Lower leg skin (tissue), 3 donors: Measurements from ENCODE around the gene TRAPPC3.

Source experiments
- POLR2A ChIP-seq, 2 donors: fragments of 450-650 bp; IDR thresholded peaks; one replicate each; pipeline ENCODE4 v1.6.1; 2016 to 2017; ENCODE audit warnings: antibody characterized with exemption in 2 of 2, mild to moderate bottlenecking in 1 of 2, moderate library complexity in 1 of 2
- TF ChIP-seq, protein P1 (sequence below), 3 donors: fragments of 450-650 bp; IDR thresholded peaks; one replicate each; pipeline ENCODE4 v1.5.1; 2016; ENCODE audit warnings: antibody characterized with exemption in 3 of 3, mild to moderate bottlenecking in 3 of 3, moderate library complexity in 2 of 3

- TF ChIP-seq POLR2A (IDR thresholded peaks at IDR 0.05): no peak
- TF ChIP-seq, protein P1, sequence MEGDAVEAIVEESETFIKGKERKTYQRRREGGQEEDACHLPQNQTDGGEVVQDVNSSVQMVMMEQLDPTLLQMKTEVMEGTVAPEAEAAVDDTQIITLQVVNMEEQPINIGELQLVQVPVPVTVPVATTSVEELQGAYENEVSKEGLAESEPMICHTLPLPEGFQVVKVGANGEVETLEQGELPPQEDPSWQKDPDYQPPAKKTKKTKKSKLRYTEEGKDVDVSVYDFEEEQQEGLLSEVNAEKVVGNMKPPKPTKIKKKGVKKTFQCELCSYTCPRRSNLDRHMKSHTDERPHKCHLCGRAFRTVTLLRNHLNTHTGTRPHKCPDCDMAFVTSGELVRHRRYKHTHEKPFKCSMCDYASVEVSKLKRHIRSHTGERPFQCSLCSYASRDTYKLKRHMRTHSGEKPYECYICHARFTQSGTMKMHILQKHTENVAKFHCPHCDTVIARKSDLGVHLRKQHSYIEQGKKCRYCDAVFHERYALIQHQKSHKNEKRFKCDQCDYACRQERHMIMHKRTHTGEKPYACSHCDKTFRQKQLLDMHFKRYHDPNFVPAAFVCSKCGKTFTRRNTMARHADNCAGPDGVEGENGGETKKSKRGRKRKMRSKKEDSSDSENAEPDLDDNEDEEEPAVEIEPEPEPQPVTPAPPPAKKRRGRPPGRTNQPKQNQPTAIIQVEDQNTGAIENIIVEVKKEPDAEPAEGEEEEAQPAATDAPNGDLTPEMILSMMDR (IDR thresholded peaks at IDR 0.05): no peak
Measured at GRCh38 chr1:36093929-36094328, 55.4 kb downstream of the TRAPPC3 start.
